HG03097 (cell line): ENCODE data around the gene ZBTB2.
"Not testable (repeated sequence)": the region's sequence is repeated elsewhere in the genome, so short reads cannot be mapped to it uniquely, and the experiment has no call there.

ENCODE experiments used
- ATAC-seq: cut with Tn5 transposase; IDR thresholded peaks from one replicate; pipeline ENCODE4 v1.9.1; 2021; ENCODE audit not compliant: unreplicated experiment, low FRiP score

Gene ZBTB2

DNA sequence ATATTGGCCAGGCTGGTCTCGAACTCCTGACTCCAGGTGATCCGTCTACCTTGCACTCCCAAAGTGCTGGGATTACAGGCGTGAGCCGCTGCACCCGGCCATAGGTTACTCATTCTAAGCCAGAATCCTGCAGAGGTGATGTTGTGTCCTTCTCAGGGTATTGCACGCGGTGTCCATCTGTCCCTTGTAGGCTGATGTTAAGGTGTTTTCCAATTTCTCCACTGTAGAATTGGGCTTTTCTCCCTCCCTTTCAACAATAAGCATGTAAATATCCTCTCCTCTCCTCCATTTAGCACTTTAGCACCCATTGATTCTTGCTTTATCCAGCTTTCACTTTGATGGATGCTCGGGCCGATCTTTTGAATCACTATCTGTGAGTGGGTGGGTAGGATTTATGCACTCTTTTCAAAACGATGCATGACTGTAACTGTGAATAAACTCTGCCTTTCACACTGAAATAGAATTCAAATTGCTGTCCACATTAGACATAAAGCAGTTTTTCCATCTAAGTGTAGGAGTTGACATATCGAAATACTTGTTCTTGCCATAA, 52.6 kb downstream of the ZBTB2 start:
- no peak for ATAC-seq

DNA sequence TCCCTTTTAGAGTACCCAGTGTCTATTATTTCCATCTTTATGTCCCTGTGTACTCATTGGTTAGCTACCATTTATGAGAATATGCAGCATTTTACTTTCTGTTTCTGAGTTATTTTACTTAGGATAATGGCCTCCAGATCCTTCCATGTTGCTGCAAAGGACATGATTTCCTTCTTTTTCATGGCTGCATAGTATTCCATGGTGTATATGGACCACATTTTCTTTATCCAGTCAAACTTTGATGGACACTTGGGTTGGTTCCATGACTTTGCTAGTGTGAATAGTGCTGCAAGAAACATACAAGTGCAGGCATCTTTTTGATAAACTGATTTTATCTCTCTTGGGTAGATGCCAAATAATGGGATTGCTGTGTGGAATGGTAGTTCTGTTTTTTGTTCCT, 55.4 kb downstream of the ZBTB2 start:
- no peak for ATAC-seq

GRCh38 chr6:151330130-151330696, 61.1 kb downstream of the ZBTB2 start:
- ATAC-seq, result no peak

DNA sequence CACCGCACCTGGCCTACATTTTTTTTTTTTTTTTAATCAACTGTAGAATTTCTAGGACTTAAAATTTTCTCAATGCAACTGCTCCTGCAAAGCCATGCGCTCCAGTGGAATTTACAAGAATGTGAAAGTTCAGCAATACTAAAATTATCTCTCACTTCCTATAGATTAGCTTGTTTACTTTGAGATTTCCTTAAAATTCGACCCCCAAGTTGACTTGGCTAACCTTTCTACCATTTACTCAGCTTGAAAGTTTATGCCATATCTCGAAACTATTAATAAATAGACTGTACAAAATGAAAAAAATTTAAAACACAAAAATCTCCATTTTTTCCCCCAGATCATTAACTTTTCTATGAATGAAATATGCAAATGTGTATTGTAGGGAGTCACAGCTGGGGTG, 64.3 kb downstream of the ZBTB2 start:
- no peak for ATAC-seq

DNA sequence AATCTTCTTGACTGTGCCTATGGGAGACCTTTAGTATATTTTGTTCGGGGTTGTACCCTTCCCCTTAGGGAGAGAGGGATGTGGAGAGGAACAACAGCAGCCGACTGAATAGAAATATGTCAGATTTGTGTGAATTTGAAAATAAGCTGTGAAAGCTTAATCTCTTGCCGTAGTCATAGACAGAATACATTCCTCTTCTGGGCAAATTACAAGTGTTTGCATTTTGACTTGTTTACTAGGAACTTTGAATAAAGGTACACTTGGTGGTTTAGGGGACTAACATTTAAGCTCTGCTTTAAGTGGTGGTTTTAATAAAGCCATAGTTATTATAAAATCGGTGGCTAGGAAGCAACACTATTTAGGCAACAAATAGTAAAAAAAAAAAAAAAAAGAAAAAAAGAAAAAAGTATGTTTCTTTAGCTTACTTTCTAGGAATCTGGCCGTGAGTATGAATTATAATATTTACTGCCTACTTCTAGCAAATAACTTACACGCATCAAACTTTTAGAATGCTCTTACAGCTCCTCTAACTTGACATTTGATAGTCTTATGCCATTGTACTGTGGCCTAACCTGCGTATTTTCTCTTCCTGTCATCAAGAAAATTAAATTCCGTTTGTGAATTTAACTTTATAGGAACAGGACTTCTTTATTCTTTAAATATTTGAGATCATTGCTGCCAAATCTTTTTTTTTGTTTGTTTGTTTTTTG, 65.1 kb downstream of the ZBTB2 start:
- ATAC-seq, result no peak

DNA sequence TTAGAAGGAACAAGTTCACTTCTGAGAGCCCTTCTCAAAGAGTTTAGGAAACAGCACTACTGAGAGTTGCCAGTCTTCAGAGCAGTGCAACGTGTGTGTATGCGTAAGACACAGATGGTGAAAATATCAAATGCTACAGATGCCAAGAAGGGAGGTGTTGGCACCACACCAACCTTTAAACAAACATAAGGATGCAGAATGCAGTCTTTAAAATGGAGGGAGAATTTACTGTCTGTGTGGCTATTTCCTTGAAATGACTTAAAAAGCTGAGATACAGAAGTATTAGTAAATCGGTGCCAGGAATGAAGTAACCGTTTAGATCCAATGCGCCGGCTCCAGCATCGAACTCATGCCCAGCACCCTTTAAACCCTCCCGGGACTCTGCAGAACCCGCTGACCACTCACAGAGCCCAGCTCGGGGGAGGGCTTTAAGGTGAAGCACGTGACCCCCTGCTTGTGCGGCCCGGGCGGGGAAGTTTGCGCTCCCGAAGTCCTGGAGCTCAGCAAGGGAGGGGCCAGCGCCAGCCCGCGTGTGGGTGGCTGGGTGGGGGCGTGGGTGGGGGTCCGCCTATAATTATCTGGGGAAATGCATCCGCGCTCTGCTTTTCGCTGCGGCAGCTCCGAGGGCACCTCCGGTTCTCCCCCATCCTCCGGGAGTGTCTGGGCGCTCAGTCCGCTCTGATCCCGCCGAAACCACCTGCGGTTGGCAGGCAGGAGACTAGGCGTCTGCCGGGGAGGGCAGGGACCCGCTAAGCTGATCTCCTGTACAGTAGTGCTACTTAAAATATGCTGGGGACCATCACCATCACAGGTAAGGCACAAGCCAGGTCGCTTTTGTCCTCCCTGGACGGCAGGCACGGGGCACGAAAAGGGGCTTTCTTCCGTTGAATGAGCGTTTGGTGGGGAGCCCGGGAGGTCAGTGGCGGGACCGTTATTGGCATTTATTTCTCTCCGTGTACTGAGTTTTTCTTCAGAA, 66.0 kb downstream of the ZBTB2 start:
- no peak for ATAC-seq

DNA sequence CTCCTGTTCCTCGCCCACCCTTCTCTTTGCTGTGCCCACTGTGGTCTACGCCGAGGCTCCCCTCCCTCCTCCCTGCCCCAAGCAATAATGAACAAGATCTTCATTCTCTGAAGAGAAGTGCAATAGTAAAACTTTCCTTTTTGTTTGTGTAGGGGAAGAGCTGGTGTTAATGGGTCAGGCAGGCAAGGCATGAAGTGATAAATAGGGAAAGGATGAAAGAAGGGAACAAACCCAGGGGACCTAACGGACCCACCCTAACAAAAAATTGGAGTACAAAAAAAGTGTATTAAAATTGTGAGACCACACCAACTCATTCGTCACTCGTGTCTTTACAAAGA, 66.9 kb downstream of the ZBTB2 start:
- no peak for ATAC-seq

GRCh38 chr6:151323791-151324487, 67.4 kb downstream of the ZBTB2 start:
- no peak for ATAC-seq

- no peak for ATAC-seq
Observed at GRCh38 chr6:151322570-151322969, 68.8 kb downstream of the ZBTB2 start.

DNA sequence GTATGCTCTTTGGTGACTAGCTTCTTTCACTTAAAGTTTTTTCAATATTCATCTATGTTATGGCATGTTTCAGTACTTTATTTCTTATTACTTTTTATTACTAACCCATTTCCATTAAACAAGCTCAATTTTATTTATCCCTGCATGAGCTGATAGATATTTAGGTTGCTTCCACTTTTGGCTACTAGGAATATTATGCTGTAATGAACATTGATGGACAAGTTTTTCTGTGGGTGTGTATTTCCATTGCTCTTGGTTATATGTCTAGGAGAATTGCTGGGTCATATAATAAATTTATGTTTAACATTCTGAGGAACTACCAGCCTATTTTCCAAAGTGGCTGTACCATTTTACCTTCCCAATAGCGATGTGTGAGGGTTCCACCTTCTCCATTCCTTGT, 69.9 kb downstream of the ZBTB2 start:
- no peak for ATAC-seq

GRCh38 chr6:151320140-151320539, 71.2 kb downstream of the ZBTB2 start:
- ATAC-seq, result no peak

GRCh38 chr6:151317995-151318365, 73.4 kb downstream of the ZBTB2 start:
- no peak for ATAC-seq

DNA sequence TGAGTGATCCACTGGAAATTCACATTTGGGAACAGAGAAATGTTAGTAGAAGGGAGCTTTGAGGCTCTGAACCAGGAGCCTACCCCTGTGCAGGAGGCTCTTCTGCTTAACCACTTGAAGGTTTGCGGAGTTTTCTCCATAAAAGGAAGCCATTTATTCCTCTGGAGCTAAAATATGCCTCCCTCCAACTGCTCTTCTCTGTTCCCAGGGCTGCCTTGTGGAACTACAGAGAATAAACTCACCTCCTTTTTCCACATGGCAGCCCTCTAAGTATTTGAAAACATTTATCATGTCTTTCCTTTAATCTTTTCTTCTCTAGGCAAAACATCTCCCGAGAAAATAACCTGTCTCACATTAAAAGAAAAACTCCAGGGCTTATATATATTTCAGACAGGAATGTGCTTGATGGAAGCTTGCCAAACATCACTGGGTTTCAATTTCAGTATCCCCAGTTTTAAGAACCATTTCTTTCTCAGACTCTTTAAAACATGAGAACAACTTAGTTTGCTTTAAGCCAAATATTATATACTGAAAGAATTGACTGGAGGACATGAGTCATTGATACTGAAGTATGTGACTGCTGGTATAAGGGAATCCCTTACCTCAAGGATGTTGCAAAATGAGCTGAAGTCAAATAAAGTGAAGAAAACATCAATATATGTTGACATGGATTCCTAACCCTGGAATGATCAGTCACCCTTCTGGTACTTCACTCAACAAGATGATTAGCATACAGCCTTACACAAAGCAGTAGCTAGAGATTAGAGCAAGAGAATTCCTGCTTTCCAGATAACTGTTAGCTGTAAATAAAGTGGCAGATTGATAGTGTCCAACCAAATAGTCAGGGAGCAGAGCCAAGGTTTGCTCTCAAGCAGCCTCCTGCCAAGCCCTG, 74.0 kb downstream of the ZBTB2 start:
- ATAC-seq, result no peak

GRCh38 chr6:151315661-151316060, 75.7 kb downstream of the ZBTB2 start:
- ATAC-seq, result not testable (repeated sequence)
